GM19463 (cell line): ENCODE measurements around the gene NSL1.
A peak's percentile ranks its signal among the peaks of the same experiment; 100 is the strongest.

Source experiments
- ATAC-seq: cut with Tn5 transposase; IDR thresholded peaks from one replicate; pipeline ENCODE4 v1.9.1; 2021; ENCODE audit warnings: mild to moderate bottlenecking, moderate library complexity; ENCODE audit not compliant: unreplicated experiment

The NSL1 gene

DNA sequence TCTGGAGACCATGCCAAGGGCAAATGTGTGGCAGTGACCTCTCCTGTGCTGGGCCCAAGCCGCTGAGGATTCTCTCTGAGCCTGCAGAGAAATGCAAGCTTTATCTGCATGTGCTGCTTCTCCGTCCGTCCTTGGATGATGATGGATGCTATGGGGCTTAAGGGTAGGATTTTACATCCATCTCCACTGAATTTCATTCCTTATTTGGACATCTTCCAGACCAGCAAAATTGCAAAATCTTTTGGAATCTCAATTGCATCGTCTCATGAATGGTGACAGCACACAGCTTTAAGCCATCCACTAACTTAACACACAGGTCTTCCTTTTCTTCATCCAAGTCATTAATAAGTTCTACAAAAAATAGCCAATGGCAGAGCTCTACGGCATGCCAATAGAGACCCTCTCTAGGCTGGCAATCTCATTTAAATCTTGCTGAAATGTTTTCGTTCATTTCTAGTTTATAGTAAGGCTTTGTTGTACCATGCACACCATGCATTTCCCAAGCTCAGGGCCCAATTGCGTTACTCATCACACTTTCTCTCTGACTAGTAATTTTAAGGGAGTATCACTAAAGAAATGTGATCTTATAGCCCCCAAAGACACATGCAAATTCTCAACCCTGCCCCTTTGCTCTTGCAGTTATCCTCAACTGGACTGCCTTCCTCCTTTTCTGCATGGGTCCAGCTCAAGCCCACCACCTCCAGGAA is 103.1 kb downstream of the NSL1 start:
- ATAC-seq = no peak

DNA sequence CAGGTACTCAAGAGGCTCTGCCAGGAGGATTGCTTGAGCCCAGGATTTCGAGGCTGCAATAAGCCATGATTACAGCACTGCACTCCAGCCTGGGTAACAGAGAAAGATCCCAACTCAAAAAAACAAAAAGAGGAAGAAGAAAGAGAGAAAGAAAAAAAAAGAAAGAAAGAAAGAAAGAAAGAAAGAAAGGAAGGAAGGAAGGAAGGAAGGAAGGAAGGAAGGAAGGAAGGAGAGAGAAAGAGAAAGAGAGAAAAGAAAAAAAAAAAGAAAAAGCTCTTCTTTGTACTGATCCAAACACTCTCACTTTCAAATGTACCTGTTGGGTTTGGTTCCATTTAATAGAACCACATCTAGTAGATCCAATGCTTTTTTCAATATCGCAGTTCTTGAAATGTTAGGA is 103.8 kb downstream of the NSL1 start:
- no peak for ATAC-seq

DNA sequence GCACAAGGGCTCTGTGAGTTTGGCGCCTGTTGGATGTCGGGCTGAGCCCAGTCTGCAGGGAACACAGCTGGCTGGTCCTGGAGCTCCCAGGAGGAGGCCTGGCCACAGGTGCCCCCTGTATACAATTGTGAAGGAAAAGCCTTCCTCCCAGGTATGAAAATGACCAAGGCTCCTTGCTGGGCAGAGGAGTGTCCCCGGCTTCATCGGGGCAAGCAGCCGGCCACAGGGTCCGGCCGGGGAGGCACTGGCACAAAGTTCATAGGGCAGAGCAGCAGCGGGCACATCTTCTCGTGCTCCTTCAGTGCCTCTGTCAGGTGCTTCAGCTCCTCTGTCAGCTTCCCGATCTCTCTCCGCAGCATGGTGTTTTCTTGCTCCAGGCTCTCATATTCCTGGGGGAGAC is 105.0 kb downstream of the NSL1 start:
- no peak for ATAC-seq

- ATAC-seq = no peak
These were observed 105.5 kb downstream of the NSL1 start for GRCh38 chr1:212686069-212686468.

DNA sequence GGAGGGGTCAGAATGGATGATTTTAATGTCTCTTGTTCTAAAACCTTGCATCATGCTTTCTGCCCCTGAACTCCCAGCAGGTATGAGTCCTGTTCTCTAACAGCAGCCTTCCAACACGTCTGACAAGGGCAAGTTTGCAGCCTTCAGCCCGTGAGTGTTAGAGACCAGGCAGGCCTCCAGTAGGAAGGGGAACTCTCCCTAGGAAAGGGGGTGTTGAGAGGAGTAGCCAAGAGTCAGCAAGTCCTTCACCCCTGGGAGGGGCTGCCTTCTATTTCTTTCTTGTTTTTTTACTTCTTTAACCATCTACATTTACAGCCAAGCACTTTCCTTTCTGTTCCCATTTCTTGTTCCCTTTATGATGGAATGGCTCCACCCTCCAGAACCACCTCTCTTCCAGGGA is 106.1 kb downstream of the NSL1 start:
- ATAC-seq = no peak

- ATAC-seq = no peak
These were observed 107.0 kb downstream of the NSL1 start for GRCh38 chr1:212684521-212685090.

- no peak for ATAC-seq
These were observed 107.5 kb downstream of the NSL1 start for GRCh38 chr1:212684076-212684475.

- ATAC-seq = peak; percentile 56
These were observed 108.2 kb downstream of the NSL1 start for GRCh38 chr1:212683357-212683722.

- ATAC-seq = no peak
These were observed 110.7 kb downstream of the NSL1 start for GRCh38 chr1:212680680-212681389.

GRCh38 chr1:212678456-212679410 is 112.8 kb downstream of the NSL1 start:
- peak; percentile 61 for ATAC-seq

DNA sequence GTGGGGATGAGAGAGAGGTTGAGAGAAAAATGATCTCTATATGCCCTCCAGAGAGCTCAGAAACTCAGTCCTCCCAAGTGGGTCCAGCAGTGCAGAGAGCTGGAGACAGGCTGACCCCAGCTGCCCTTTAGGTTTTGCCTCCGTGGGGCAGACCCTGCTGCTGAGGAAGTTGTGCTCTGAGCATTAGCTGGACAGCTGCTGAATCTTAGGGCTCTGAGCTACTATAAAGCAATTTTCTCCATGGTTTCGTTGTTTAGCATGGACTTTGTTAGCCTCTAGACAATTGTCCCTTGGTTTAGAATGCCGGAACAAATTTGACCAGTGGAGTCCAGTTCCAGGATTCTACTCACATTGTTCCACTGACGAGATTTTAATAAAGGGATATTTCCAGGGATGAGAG is 114.0 kb downstream of the NSL1 start:
- no peak for ATAC-seq

DNA sequence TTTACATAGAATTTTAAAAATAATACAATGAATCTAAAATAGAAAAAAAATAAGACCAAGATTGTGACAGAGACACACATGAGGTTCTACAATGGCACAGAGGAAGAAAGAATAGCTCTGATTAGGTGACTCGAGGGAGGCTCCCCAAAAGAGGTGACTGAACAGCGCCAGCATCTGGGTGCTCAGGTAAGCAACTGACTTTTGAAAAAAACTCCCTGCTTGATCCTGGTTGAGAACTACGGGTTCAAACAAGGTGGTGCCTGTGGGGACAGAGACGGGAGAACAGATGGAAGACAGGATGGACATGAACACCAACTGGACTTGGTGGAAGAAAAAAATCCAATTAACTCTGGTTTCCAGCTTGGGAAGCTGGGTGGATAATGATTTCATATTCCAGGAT is 114.4 kb downstream of the NSL1 start:
- no peak for ATAC-seq
